Measurements from ENCODE around the gene FOXP1.

DNA sequence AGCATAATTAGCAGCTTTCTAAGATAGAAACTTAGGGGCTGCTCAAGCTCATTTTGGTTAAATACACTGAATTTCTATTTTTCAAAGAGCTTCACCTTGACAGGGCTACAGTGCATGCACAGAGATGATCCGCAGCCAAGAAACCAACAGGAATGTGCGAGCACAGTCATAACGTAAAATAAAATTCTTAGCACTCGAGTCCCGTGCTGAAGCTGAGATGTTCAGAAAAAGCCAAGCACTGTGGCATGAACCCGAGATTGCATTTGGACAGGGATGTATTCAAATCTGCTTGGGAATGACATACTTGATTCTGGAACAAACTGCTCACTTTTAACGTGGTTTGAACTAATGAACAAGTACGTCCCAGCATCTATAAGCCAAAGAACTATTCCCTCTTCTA, 340.3 kb downstream of the FOXP1 start:
- TF ChIP-seq, protein P1, sequence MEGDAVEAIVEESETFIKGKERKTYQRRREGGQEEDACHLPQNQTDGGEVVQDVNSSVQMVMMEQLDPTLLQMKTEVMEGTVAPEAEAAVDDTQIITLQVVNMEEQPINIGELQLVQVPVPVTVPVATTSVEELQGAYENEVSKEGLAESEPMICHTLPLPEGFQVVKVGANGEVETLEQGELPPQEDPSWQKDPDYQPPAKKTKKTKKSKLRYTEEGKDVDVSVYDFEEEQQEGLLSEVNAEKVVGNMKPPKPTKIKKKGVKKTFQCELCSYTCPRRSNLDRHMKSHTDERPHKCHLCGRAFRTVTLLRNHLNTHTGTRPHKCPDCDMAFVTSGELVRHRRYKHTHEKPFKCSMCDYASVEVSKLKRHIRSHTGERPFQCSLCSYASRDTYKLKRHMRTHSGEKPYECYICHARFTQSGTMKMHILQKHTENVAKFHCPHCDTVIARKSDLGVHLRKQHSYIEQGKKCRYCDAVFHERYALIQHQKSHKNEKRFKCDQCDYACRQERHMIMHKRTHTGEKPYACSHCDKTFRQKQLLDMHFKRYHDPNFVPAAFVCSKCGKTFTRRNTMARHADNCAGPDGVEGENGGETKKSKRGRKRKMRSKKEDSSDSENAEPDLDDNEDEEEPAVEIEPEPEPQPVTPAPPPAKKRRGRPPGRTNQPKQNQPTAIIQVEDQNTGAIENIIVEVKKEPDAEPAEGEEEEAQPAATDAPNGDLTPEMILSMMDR (conservative IDR thresholded peaks at IDR 0.05; ENCODE audit: low read depth, low read length) = no peak
- TF ChIP-seq EZH2 (IDR thresholded peaks at IDR 0.05; ENCODE audit: borderline replicate concordance, low read depth, low read length, poor library complexity, severe bottlenecking) = no peak
